NCI-H146 treated with DMSO at 0.1 percent for 48 hours (cell line): ENCODE measurements around the gene NCKAP5.

Experiments
- DNase-seq: peaks from one replicate; lab custom pipeline; 2025; ENCODE audit not compliant: unreplicated experiment; lab: John Stamatoyannopoulos, UW

NCKAP5 gene

DNA sequence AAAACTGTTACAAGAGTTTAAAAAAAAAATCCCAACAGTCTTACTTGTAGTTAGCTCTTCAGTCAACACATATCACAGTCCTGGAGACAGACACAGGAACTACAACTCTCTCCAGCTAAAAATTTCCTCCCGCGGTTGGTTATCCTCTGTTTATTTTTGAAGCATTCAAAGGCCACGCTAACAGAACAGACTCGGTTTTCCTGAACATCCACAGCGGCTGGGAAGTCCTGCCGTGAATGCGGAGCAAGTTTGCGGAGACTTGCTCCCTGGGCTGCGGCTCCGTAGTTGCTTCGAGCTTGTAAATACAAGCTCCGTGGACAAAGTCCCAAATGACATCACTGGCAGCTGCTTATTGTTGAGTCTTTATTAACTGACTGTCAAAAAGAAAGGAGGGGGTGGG is at the start of gene NCKAP5:
Gene NCKAP5 (minus strand): TSS at position 292 of the 400 bp plus-strand sequence. CDS start 50,937 bp downstream, outside the sequence.
- no peak for DNase-seq

DNA sequence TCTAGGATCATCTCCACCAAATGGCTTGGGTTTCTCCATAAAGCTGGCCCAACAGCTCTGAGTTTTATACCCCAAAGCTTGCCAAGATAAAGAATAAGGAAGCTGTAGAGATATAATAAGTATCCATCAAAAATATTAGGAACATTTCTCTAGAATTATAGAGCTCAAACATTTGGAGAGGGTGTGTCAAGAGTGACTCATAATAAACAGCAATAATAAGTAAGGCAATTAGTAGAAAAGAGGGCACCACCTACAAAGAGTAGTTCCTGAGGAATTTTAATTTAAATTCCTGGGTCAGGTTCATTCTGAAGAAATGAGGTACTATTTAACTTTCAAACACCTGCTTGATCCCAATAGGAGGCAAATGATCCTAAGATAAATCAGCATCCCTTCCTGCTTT is 41.4 kb upstream of the NCKAP5 start:
- no peak for DNase-seq

DNA sequence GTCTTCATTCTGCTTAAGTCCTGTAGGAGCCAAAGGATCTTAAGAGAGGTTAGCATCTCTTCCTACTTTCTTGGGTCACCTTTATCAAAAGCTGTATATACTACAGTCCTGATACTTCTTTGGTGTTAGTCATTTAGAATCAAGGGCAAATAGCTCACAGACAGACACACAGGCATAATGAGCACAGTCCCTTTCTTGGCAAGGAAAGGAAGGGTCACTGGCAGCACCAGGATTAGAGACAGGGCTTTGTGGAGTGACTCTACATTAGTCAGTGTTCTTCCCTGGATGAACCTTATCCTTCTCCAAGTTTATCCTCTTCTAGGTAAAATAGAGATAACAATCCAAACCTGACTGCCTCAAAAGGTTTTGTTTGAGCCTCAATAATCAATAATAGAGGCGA is 40.0 kb upstream of the NCKAP5 start:
- DNase-seq = no peak

DNA sequence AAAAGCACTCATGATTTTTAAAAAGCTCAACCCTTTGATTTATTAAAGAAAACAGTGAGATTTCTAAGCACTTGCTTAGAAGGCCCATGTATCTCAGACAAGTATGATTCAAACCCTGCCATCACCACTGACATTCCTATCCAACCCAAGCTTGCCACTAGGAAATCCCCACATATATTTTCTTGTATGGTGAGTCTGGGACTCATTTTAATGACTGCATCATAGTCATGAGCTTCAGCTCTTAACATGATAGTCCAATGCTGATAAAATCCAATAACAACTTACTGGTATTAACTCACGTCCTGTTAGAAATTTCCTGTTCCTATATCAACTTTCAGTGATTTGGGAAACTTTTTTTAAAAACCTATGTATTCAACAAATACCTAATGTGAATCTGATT is 39.4 kb upstream of the NCKAP5 start:
- no peak for DNase-seq

DNA sequence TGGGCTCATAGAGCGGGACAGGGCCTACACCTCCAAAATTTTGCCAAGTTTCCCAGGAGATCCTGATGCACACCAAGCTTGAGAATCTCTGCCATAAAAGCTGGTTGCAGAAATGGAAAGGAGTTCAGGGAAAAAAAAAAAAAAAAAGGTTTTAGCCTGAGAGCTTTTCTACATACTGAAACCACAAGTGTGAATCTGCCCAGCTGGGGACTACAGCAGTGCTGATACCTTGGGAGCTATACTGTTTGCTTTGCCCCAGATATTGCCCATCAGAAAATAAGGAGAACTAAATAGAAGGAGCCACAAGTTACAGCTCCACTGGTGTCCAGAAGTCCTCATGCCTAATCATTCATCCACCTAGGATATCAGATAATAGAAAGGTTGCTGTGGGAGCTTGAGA is 38.4 kb upstream of the NCKAP5 start:
- DNase-seq = no peak

DNA sequence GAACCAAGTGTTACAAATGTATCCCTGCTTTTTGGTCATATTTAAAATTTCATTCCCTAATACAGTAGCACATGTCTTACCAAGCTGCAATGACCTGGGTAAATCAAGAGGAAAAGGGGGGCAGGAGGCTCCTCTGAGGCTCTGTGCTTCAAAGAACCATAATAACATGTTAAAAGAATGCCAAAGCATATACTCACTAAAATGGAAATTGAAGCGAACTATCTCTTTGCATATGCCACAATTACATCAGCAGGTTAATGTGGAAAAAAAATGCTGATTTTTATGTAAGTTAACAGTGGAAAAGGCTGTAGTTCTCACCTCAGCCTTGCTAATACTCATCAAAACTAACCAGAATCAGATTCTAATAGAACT is 37.5 kb upstream of the NCKAP5 start:
- DNase-seq = no peak

DNA sequence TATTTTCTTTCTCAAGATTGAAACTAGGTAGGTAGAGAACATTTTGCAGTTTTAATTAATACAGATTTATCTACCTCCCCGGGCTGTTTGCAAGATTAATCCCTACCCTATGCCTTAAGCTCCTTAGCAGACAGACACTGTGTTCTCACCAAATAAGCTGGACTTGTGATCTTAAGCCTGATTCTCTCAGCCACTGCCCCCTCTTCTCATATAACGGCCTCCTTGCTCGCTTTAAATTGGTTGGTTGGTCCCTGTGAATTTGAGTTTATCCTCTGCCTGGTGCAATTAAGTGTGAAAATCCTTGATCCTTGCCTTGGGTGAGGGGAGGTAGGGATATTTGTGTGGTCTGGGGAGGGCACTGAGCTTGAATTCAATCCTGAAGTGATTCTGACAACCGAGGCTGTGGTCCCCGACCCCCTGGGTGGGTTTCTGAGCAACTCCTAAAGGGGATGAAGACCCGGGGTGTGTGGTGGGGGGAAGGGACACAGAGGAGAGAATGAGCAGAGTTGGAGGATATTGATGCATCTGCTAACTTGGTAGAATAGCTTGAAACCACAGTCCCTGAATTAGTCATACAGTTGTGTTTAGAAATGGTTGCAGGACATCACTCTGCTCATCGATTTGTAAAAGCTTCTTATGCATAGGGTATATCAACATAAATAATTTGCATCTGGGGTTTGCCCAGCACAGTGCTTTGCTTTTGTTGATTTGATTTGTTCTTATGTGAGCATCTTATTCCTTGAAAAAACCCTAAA is 36.9 kb upstream of the NCKAP5 start:
- DNase-seq = no peak

DNA sequence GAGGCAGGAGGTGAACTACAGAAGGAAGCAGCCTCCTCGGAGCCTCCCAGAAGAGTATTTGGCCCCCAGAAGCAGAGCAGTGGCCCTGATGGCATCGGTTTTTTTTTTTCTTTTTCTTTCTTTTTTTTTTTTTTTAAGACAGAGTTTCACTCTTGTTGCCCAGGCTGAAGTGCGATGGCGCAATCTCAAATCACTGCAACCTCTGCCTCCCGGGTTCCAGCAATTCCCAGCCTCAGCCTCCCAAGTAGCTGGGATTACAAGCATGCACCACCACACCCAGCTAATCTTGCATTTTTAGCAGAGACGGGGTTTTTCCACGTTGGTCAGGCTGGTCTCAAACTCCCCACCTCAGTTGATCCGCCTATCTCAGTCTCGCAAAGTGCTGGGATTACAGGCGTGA is 34.8 kb upstream of the NCKAP5 start:
- DNase-seq = no peak

DNA sequence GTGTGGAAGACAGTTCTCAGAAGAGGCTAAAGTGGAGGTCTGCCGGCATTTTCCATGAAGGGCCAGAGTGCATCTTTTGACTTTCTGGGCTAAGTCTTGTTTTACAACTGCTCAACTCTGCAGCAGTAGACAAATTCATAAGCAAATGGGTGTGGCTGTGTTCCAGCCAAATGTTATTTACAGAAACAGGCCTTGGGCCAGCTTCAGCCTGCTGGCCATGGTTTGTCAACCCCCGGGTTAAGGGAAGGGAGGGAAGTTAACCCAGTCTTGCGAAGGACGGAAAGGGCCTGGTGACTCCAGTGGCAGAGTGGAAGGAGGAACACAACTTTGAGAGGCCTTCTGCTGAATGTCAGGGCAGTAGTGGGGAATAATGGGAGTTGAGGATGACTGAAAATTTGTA is 34.3 kb upstream of the NCKAP5 start:
- no peak for DNase-seq

DNA sequence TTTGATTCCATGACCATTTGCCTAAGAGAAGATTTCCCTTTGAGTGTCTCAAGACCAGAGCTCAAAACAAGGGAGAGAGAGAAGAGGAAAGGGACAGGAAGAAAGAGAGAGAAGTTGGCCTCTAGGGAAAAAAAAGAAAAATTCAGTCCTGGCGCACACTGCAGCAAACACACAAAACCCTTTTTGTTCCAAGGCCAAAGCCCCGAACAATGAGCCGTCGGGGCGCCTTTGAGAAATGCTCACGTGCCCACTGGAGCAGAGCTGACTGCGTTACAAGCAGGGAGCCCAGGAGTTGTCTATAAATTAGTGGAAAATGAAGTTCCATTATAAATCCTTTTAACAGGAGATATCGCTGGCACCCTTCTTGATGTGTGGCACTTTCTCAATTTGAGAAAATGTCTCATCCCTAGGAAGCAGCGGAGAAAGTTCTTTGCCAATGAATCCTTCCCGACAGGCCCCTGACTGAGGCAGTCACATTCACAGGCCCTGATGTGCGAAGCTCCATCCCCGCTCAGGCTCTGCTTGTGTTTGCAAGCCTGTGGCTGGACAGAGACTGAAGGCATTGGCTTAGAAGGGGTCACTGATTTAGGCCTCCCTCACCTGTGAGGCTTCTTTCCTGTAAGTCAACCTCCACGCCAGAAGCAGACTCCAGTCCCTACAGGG is 32.1 kb upstream of the NCKAP5 start:
- DNase-seq = no peak

DNA sequence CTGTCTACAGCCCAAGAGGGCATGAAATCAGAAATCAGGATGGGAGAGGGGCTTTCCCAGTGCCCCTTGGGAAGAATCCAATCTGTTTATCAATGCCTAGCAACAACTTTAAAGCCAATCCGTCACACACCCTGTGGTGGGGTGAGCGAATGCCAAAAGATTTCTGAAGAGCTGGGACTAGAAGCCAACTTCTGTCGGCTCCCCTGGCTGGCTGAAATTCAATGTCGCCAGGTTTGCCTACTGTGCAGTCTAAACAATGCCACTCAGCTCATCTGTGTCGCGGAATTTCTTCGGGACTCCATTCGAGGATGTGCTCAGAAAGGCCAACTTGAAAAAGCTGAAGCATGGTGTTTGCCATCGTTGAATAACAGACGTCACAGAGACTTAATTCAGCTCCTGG is 31.5 kb upstream of the NCKAP5 start:
- DNase-seq = no peak

DNA sequence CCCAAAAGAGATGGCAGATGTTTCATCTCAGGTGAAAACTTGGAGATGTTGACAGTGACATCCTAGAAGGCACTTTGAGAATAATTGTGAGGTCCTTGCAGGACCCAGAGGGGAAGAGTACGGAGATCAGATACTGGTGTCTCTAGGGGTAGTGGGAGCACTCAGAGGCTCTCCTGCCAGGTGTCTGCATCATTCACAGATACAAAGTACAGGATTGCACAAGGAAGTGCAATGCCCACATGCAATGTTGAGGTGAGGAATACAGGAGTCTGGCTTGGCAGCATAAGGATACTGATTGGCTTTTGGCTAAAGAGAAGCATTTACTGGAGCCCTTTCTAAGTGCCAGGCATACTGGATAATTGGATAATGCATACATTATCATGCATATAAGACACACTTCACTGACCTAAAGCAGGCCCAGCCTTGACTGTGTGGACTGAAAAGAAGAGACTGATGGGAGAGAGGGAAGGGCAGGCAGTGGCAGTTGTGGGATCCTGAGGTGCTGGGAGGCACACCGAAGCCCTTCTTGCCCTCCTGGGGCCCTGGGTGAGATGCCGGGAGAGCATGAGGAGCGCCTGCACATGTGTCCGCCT is 31.0 kb upstream of the NCKAP5 start:
- no peak for DNase-seq

DNA sequence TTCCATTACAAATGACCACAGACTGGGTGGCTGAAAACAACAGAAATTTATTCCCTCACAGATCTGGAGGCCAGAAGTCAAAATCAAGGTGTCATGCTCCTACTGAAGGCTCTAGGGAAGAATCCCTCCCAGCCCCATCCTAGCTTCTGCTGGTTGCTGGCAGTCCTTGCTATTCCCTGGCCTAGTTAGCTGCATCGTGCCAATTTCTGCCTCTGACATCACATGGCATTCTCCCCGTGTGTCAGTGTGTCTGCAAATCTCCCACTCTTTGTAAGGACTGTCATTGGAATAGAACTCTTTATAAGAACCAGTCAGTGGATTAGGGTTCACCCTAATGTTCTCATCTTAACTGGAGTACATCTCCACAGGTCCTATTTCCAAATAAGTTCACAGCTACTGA is 30.5 kb upstream of the NCKAP5 start:
- DNase-seq = no peak

DNA sequence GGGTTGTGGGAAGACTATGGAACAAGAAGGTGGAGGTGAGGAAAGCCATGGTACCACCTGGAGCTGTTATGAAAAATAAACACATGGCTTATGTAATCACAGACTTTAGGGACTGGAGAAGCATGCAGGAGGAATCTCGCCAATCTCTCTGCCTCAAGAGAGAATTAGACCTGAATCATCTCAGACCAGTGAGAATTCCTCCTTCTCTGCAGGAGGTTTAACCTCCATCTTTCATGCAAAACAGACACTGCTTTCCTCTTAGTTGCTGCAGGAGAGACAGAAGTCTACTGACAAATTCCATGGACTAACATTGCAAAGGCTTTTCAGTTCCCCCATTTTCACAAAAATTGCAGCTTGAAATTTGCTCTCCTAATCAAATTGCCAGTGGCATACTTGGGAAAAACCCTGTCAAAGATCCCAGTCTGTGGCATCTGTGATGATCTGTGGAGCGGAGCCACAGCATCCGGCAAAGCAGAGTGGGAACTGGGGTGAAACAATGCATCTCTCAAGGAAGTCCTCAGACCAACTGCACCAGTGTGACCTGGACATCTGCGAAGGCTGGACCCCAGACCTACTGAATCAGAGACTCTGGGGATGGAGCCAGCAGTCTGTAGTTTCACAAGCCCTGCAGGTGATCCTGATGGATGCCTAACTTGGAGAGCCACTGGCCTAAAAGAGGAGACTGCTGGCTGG is 28.6 kb upstream of the NCKAP5 start:
- DNase-seq = no peak

DNA sequence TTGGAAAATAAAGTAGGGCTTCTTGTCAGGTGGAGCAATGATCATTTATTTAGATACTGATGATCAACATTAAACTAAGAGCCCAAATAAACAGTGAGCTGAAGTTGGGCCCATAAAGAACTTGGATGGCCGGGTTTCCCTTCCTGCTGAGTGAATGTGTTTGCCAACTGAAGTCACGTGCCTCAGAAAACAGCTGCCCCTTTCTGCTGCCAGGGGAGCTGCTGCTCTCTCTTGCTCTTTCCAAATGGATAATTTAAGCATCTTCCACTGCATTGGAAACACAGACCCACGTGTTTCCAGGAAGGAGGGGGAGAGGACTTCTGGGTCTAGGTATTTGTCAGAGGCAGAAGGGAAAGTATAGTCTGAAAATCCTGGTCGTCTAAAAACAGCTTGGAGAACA is 22.9 kb upstream of the NCKAP5 start:
- DNase-seq = no peak

DNA sequence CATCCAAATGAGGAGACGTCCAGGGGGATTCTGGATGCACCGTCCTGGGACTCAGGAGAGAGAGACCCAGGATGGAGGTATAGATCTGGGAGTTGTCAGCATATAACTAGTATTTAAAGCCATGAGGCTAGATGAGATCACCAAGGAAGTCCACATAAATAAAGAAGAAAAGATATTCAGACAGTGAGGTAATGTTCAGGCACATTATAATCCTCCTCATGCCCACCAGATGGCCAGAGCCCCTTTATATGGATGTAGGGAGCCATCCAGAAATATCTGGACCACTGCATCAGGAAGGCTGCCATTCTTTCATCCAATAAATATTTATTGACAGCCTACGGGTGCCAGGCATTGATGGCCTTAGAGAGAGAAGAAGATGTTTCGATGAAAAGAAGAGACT is 21.2 kb upstream of the NCKAP5 start:
- no peak for DNase-seq

DNA sequence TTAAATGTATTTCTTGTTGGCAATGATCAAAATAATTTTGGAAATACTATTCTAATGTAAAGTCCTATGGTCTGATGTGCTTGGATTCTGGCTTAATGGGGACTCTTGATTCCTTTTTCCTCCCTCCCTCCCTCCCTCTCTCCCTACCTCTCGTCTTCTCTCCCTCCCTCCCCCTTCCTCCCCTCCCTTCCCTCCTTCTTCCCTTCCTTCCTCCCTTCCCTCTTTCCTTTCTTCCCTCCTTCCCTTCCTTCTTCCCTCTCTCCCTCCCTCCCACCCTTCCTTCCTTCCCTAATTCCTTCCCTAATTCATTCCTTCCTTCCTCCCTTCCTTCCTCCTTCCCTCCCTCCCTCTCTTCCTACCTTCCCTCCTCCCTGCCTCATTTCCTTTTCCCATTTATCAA is 19.9 kb upstream of the NCKAP5 start:
- DNase-seq = no peak

DNA sequence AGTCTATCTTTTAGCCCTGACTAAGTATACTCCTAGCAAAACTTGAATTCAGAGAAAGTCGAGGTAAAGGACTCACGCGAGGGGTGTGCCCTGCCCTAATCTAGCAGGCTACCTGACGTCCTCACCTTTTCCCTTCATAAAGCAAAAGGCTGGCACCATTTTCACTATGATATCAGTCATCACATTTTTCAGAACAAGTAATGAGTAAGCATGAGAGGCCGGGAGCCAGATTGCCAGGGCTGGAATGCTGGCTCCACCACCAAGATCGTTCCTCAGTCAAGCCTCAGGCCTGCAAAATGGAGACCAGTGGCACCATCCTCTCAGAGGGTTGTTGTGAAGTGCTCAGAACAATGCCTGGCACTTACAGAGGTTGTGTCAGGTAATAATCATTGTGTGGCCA is 18.7 kb upstream of the NCKAP5 start:
- DNase-seq = no peak

DNA sequence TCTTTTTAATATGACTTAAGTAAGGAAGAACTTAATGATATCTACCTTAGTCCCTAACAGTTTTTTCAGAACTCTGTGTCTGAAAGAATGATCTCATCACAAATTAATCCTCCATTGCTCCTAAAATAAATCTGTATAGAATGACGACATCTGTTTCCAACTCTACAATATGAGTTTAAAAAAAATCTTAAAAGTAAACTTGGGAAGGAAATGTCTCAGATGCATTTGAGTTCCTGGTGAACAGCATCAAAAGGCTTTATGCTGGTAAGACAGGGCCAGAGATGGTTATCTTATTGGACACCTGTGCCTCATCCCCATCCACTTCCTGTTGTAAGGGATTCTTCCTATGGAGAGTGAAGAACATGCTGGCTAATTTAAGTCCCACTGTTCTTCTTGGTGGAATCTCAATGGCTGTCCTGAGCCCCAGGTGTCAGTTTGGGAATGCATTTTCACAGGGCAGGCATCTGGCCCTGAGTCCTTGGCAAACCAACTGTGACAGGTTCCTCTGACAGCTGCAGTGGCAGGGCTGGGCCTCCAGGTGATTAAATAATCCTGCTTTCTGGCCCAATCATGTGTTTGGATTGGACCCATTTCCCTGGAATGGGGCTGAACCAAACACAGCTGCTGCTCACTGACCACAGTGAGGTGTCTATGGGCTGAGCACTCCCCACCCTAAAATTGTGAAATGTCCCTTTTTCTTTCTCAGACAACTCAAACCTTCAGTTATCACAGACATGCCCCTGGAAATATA is 12.9 kb upstream of the NCKAP5 start:
- no peak for DNase-seq

DNA sequence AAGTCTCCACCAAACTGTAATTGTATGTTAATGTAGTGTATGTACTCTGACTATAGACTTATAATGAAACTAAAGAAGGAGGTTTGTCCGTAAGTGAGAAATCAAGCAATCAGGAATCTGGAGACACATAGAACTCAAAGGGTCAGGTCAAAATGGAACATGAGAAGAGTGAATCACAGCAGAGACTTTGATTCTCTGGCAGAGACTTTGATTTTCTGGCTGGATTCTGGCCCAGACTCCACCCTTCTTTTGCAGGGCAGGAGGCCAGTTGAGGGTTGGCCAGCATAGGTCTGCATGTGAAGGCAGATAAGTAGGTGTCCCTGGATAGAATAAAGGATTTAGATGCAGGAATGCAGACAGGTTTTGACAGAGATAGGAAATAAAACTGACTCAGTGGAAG is 11.0 kb upstream of the NCKAP5 start:
- no peak for DNase-seq

DNA sequence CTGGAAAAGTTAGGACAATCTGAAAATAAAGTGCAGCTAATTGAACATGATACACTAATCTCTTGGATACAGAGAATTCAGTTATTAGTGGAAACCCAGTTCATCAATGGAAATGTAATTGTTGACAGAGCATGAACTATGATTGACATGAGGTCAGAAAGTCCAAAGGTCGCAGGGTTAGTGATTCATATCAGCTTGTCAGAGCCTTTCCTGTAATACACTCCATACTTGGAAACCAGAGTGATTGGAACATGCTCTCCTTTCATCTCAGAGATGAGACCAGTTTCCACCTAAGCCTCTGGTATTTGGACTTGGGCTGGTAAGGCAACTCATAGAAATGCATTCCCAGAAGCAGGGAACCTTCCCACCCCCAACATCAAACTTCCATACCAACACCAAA is 8.5 kb upstream of the NCKAP5 start:
- no peak for DNase-seq
